GM12864 (cell line): ENCODE results near the gene ARID1B.
"Not testable (repeated sequence)": the region's sequence is repeated elsewhere in the genome, so short reads cannot be mapped to it uniquely, and the experiment has no call there.

Source experiments
- DNase-seq: peaks from one replicate; pipeline ENCODE4 v3.0.0-alpha.2; 2011; ENCODE audit warnings: low read depth
- H3K4me3 ChIP-seq: 2 replicates; pipeline ENCODE4 v1.5.1; 2011; ENCODE audit warnings: mild to moderate bottlenecking, low read depth, low read length, control low read depth
- TF ChIP-seq, protein P1 (sequence below): IDR thresholded peaks from 2 replicates; pipeline ENCODE4 v1.5.1; 2011; ENCODE audit warnings: low read depth, mild to moderate bottlenecking, moderate library complexity, low read length, control low read depth, inconsistent platforms; ENCODE audit errors: missing control alignments

The ARID1B gene

DNA sequence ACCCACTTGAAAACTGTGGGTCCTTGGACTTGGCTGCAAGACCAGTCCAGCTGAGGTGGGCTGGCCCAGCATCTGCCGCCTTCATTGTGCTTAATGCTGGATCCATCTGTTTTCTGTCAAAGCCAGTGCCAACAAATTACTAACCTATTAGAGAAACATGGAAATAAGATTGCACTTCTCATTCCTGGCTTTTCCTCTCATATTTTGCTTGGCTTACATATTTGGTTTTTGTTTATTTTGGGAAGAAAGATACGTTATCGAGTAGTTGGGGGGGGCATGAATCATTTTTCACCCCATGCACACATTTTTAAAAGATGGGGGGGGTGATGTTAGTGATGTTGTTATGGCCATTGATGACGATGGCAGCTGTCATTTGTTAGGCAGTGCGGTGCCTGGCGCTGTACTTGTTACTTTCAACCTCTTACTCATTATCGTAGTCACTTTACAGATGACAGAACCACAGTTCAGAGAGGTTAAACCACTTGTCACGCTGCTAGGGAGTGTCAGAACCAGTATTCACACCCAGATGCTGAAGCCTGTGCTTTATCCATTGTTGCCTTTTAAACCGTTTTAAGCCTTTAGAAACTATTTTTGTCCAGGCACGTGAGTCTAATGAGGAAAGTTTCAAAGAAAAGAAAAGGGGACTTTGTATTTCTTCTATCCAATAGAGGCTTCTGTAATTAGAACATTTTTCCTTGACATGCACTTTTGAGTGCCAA is 366.2 kb downstream of the ARID1B start:
- DNase-seq: no peak
- TF ChIP-seq, protein P1, sequence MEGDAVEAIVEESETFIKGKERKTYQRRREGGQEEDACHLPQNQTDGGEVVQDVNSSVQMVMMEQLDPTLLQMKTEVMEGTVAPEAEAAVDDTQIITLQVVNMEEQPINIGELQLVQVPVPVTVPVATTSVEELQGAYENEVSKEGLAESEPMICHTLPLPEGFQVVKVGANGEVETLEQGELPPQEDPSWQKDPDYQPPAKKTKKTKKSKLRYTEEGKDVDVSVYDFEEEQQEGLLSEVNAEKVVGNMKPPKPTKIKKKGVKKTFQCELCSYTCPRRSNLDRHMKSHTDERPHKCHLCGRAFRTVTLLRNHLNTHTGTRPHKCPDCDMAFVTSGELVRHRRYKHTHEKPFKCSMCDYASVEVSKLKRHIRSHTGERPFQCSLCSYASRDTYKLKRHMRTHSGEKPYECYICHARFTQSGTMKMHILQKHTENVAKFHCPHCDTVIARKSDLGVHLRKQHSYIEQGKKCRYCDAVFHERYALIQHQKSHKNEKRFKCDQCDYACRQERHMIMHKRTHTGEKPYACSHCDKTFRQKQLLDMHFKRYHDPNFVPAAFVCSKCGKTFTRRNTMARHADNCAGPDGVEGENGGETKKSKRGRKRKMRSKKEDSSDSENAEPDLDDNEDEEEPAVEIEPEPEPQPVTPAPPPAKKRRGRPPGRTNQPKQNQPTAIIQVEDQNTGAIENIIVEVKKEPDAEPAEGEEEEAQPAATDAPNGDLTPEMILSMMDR: no peak
- H3K4me3 ChIP-seq: no peak overlapping the region

DNA sequence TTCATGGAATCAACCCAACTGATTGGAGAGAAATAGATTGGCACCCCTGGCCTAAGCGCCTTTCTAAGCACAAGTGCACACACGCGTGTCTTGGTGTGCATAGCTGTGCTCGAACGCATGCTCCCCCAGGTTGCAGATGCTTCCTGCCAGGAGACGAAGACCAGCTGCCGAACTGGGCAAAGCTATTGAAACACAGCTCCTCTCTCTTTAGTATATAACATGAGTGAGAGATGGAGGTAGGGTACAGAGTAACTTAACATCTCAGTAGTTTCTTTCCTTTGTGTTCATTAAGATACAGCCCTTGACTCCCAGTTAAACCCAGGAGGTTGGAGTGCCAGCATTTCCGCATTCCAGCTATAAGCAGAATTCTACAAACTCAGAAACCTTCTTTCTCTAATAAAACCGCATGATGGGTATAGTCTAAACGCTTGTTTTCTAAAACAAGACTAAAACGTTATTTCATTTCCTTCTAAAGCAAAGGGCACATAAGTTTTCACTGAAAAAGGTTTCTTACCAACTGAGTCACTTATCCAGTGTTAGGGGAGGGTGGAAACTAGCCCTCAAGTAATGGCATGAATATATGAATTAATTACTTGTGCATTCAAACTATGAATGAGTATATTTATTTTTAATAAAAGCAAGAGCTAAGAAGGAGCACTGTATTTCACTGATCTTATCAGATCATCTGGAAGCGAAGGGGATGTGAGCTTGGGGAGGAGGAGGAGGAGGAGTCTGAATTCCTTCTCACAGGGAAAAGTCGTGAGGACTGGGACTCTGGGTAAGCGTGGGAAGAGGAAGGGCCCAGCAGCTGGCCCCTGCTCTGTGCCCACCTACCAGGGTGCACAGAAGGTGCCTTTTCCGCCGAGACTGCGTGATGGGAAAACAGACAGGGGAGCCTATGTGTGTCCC is 367.0 kb downstream of the ARID1B start:
- TF ChIP-seq, protein P1: no peak
- H3K4me3 ChIP-seq: no peak overlapping the region
- no peak for DNase-seq

DNA sequence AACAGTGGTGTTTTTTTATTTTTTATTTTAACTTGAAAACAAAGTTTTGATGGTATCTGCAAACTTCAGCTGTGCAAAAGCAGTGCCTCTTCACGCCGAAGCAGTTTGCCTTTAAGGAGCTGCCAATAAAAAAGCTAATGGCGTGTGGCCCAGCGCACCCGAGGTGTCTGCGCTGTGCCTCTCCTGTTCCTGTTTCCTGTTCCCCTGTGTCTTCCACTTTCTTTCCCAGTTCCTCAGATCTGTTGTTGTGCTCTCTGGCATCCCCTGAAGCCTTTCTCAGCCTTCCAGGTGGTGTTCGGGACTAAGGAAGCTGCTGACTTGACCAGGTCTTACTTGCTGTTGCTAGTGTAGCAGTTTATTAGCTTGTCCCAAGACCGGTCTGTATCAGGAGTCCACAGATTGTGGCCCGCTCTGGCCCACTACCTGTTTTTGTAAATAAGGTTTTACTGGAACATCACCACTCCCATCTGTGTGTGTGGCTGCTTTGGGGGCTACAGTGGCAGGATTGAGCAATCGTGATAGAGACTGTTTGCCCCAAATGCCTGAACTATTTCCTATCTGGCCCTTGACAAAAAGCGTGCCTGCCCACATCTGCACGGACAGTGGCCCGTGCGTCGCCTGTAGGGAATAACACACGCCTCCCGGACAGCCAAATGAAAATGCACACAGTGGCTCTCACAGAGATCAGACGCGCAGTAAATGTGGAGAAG is 367.8 kb downstream of the ARID1B start:
- no peak overlapping the region for H3K4me3 ChIP-seq
- DNase-seq: no peak
- TF ChIP-seq, protein P1: no peak

DNA sequence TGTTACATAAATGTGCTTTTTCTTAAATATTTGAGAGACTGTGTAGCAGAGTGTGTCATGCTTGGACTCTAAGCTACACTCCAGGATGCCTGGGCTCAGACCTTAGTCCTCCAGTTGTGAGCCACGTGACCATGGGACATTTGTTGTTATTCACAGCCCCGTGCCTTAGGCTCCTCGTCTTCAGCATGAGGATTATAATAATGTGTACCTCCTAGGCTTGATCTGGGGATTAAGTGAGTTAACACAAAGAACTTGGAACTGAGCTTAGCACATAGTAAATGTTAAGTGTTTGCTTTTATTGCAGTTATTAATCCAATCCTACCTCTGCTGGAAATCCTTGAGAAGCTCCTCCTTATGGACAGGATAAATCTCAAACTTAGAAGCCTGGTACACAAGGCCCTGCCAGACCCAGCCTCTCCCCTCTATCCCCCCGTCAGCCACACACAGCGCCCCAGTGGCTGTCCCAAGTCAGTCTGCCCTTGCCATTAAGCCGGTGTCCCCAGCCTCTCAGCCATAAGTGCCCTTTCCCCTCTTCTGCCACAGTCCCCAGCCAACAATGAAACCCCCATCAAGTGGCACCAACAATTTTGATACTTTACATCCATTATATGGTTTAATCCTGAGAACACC is 368.6 kb downstream of the ARID1B start:
- TF ChIP-seq, protein P1: no peak
- no peak overlapping the region for H3K4me3 ChIP-seq
- no peak for DNase-seq

DNA sequence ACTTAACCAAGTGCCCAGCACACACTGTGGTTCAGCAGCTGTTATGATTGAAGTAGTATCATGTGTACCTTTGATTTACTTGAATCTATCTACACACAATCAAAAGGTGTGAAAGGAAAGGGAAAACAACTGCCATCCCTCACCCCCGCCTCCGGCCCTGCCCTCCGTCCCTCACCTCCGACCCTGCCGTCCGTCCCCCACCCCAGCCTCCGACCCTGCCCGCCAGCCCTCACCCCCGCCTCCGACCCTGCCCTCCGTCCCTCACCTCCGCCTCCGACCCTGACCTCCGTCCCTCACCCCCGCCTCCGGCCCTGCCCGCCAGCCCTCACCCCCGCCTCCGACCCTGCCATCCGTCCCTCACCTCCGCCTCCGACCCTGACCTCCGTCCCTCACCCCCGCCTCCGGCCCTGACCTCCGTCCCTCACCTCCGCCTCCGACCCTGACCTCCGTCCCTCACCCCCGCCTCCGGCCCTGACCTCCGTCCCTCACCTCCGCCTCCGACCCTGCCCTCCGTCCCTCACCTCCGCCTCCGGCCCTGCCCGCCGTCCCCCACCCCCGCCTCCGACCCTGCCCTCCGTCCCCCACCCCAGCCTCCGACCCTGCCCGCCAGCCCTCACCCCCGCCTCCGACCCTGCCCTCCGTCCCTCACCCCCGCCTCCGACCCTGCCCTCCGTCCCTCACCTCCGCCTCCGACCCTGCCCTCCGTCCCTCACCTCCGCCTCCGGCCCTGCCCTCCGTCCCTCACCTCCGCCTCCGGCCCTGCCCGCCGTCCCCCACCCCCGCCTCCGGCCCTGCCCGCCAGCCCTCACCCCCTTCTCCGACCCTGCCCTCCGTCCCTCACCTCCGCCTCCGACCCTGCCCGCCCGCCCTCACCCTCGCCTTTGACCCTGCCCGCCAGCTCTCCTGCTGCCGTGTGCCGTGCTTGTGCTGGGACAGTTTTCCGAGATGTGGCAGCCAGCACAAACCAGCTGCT is 370.2 kb downstream of the ARID1B start:
- H3K4me3 ChIP-seq, DNase-seq: not testable (repeated sequence)

DNA sequence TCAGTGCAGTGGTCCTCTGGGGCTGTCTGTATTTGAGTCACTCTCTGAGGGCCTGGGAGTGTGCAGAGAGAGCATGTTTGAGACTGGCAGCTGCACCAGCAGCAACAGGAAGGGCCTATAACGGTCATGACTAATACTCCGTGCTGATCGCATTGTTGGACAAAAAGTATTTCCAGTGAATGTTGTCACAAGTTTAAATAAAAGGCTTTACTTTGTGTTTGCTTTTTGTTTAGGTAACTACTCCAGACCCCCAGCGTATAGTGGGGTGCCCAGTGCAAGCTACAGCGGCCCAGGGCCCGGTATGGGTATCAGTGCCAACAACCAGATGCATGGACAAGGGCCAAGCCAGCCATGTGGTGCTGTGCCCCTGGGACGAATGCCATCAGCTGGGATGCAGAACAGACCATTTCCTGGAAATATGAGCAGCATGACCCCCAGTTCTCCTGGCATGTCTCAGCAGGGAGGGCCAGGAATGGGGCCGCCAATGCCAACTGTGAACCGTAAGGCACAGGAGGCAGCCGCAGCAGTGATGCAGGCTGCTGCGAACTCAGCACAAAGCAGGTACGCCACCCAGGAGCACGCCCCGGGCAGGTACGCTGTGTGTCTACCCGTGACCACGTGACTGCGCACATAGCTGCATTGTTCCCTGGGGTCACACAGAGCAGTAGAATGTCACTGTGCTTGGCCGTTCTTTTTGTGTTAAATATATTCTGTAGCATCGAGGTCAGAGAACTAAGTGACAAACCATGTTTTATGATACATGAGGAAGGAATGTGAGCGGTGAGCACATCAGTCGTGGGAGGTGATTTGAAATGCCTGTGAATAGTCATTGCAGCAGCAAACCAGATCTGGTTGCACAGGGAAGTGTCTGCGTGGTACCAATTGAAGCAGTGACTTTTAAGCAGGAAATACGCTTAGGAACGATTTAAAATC is 371.5 kb downstream of the ARID1B start:
- no peak for DNase-seq
- H3K4me3 ChIP-seq: no peak overlapping the region

More for the DNA sequence above, 371.5 kb downstream of the ARID1B start:
- TF ChIP-seq, protein P1: no peak
